ENCODE measurements around the gene OTUD5. TPM values are rescaled to one million over a fixed set of nuclear protein-coding genes. Genes with fewer than 3 reads are reported as not detected.

Gene OTUD5
- total and polyA plus RNA-seq, 7 donors, result 17.5 to 38.7 (median 28.3) TPM

- Histone ChIP-seq H3K4me3 (no peak overlapping the region), H3K9me3 (no peaks in the 10 kb centered on the region), H3K27me3 (ENCODE audit: insufficient read depth in 3 of 3, low read length in 2 of 3) (peaks cover 0 to 3% (median 0%) of the 10 kb centered on the region in 3 donors), H3K4me1 (no peaks in the 10 kb centered on the region), H3K36me3 (ENCODE audit: insufficient read depth in 1 of 2, low read depth in 1 of 2) (peaks cover 0 to 61% of the 10 kb centered on the region in 2 donors), H3K27ac (no peak overlapping the region)
- ATAC-seq (no peak), DNase-seq (no peak)
- TF ChIP-seq CTCF (IDR thresholded peaks at IDR 0.05), result no peak
- WGBS, 3 donors, result 56 to 73% (median 64%) methylated on average over 6 of the region's 6 CpGs
- intact Hi-C loops (cut with DNase I), result no loop called here
Measured at GRCh38 chrX:48996969-48997368, 39.6 kb upstream of the OTUD5 start.

GRCh38 chrX:48992341-48992740 lies 34.9 kb upstream of the OTUD5 start:
- no peaks in the 10 kb centered on the region for H3K9me3 ChIP-seq
- H3K27ac ChIP-seq, result no peak overlapping the region
- no peak overlapping the region for H3K4me3 ChIP-seq
- peaks cover 0 to 3% (median 0%) of the 10 kb centered on the region in 3 donors for H3K27me3 ChIP-seq (ENCODE audit: insufficient read depth in 3 of 3, low read length in 2 of 3)
- ATAC-seq (no peak), DNase-seq (no peak)
- TF ChIP-seq CTCF (IDR thresholded peaks at IDR 0.05), result no peak
- no peaks in the 10 kb centered on the region for H3K4me1 ChIP-seq
- intact Hi-C loops (cut with DNase I), result no loop called here
- peaks cover 0 to 67% of the 10 kb centered on the region in 2 donors for H3K36me3 ChIP-seq (ENCODE audit: insufficient read depth in 1 of 2, low read depth in 1 of 2)

- peaks cover 0 to 3% (median 0%) of the 10 kb centered on the region in 3 donors for H3K27me3 ChIP-seq (ENCODE audit: insufficient read depth in 3 of 3, low read length in 2 of 3)
- intact Hi-C loops (cut with DNase I), result no loop called here
- H3K36me3 ChIP-seq (ENCODE audit: insufficient read depth in 1 of 2, low read depth in 1 of 2), result peaks cover 0 to 55% of the 10 kb centered on the region in 2 donors
- no peak overlapping the region for H3K27ac ChIP-seq
- ATAC-seq, result no peak
- TF ChIP-seq CTCF (IDR thresholded peaks at IDR 0.05), result no peak
- H3K4me1 ChIP-seq, result no peaks in the 10 kb centered on the region
- WGBS, 3 donors, result 66 to 82% (median 70%) methylated on average over 4 of the region's 4 CpGs
- no peak overlapping the region for H3K4me3 ChIP-seq
- H3K9me3 ChIP-seq, result no peaks in the 10 kb centered on the region
- DNase-seq, result no peak
Measured at GRCh38 chrX:48989483-48989882, 32.1 kb upstream of the OTUD5 start.

GRCh38 chrX:48983896-48984295 lies 26.5 kb upstream of the OTUD5 start:
- Histone ChIP-seq H3K27me3 (ENCODE audit: insufficient read depth in 3 of 3, low read length in 2 of 3) (no peaks in the 10 kb centered on the region), H3K9me3 (no peaks in the 10 kb centered on the region), H3K36me3 (ENCODE audit: insufficient read depth in 1 of 2, low read depth in 1 of 2) (peaks cover 2 to 63% of the 10 kb centered on the region in 2 donors), H3K4me3 (no peak overlapping the region), H3K4me1 (no peaks in the 10 kb centered on the region), H3K27ac (no peak overlapping the region)
- TF ChIP-seq CTCF (IDR thresholded peaks at IDR 0.05), result no peak
- intact Hi-C loops (cut with DNase I), result no loop called here
- DNase-seq (no peak), ATAC-seq (no peak)
- 59 to 87% (median 86%) methylated on average over 3 of the region's 3 CpGs for WGBS, 3 donors

- intact Hi-C loops (cut with DNase I), result no loop called here
- no peak for DNase-seq
- no peak for TF ChIP-seq CTCF (IDR thresholded peaks at IDR 0.05)
- peaks cover 0 to under 1% (median 0%) of the 10 kb centered on the region in 3 donors for H3K27me3 ChIP-seq (ENCODE audit: insufficient read depth in 3 of 3, low read length in 2 of 3)
- WGBS, 3 donors, result 89 to 93% (median 92%) methylated on average over 9 to 17 of the region's 17 CpGs
- no peak overlapping the region for H3K27ac ChIP-seq
- no peaks in the 10 kb centered on the region for H3K9me3 ChIP-seq
- H3K4me3 ChIP-seq, result no peak overlapping the region
- H3K4me1 ChIP-seq, result no peaks in the 10 kb centered on the region
- ATAC-seq, result no peak
- H3K36me3 ChIP-seq (ENCODE audit: insufficient read depth in 1 of 2, low read depth in 1 of 2), result peaks cover 2 to 63% of the 10 kb centered on the region in 2 donors
Measured at GRCh38 chrX:48983081-48983480, 25.7 kb upstream of the OTUD5 start.
